ENCODE data around the gene ZBTB5. TPM values are rescaled to one million over a fixed set of nuclear protein-coding genes. Genes with fewer than 3 reads are reported as not detected.

The ZBTB5 gene
- total RNA-seq, 1 experiment from 2014 or later, result 5.8 TPM

GRCh38 chr9:37507566-37508134 lies 42.4 kb upstream of the ZBTB5 start:
- no peaks in the 10 kb centered on the region for H4K20me1 ChIP-seq (ENCODE audit: low read length)
- POLR2A ChIA-PET (ENCODE audit: unreplicated experiment), result no interaction called here
- H2AFZ ChIP-seq (ENCODE audit: low read length), result no peak overlapping the region
- no peaks in the 10 kb centered on the region for H3F3A ChIP-seq (ENCODE audit: low read length, unreplicated experiment)
- H3K79me2 ChIP-seq (ENCODE audit: low read length), result no peaks in the 10 kb centered on the region
- no peak overlapping the region for H3K4me3 ChIP-seq (ENCODE audit: low read length)
- no peak for TF ChIP-seq EZH2 (IDR thresholded peaks at IDR 0.05; ENCODE audit: low read length, unreplicated experiment)
- no peak for TF ChIP-seq EZH2phosphoT487 (IDR thresholded peaks at IDR 0.05; ENCODE audit: borderline replicate concordance, low read length)
- no peak for TF ChIP-seq CTCF (conservative IDR thresholded peaks at IDR 0.05; ENCODE audit: low read depth, low read length)
- intact Hi-C loops (cut with micrococcal nuclease), result no loop called here
- no peaks in the 10 kb centered on the region for H3K27me3 ChIP-seq (ENCODE audit: low read length)
- H3K36me3 ChIP-seq (ENCODE audit: low read depth, low read length), result peaks cover 10% of the 10 kb centered on the region; the same call in 1 of the 2 replicates
- H3K27ac ChIP-seq (ENCODE audit: low read length), result no peak overlapping the region
- H3K9ac ChIP-seq (ENCODE audit: low read length), result no peak overlapping the region
- no peaks in the 10 kb centered on the region for H3K9me2 ChIP-seq (replicated peaks; ENCODE audit: low read length)
- DNase-seq (no peak), ATAC-seq (no peak)
- BruUV-seq (replicated peaks), result no TSS peak
- H3K4me1 ChIP-seq (ENCODE audit: insufficient read depth, low read length), result no peaks in the 10 kb centered on the region
- CTCF ChIA-PET, result no interaction called here
- no peaks in the 10 kb centered on the region for H3K9me3 ChIP-seq (ENCODE audit: low read length)
- H3K4me2 ChIP-seq (ENCODE audit: low read length), result no peak overlapping the region

GRCh38 chr9:37504605-37505004 lies 39.4 kb upstream of the ZBTB5 start:
- ChIA-PET POLR2A (ENCODE audit: unreplicated experiment) (no interaction called here), CTCF (no interaction called here)
- TF ChIP-seq EZH2phosphoT487 (IDR thresholded peaks at IDR 0.05; ENCODE audit: borderline replicate concordance, low read length) (no peak), CTCF (conservative IDR thresholded peaks at IDR 0.05; ENCODE audit: low read depth, low read length) (no peak), EZH2 (IDR thresholded peaks at IDR 0.05; ENCODE audit: low read length, unreplicated experiment) (no peak)
- BruUV-seq (replicated peaks), result no TSS peak
- H3K4me1 ChIP-seq (ENCODE audit: insufficient read depth, low read length), result no peaks in the 10 kb centered on the region
- no peak overlapping the region for H3K27ac ChIP-seq (ENCODE audit: low read length)
- H2AFZ ChIP-seq (ENCODE audit: low read length), result no peak overlapping the region
- H3K27me3 ChIP-seq (ENCODE audit: low read length), result no peaks in the 10 kb centered on the region
- no peaks in the 10 kb centered on the region for H3K9me3 ChIP-seq (ENCODE audit: low read length)
- no peak overlapping the region for H3K4me3 ChIP-seq (ENCODE audit: low read length)
- H3K79me2 ChIP-seq (ENCODE audit: low read length), result no peaks in the 10 kb centered on the region
- no peaks in the 10 kb centered on the region for H4K20me1 ChIP-seq (ENCODE audit: low read length)
- H3K9me2 ChIP-seq (replicated peaks; ENCODE audit: low read length), result no peaks in the 10 kb centered on the region
- no peak overlapping the region for H3K4me2 ChIP-seq (ENCODE audit: low read length)
- intact Hi-C loops (cut with micrococcal nuclease), result no loop called here
- DNase-seq (no peak), ATAC-seq (no peak)
- peaks cover 33% of the 10 kb centered on the region; the same call in 1 of the 2 replicates for H3K36me3 ChIP-seq (ENCODE audit: low read depth, low read length)
- H3F3A ChIP-seq (ENCODE audit: low read length, unreplicated experiment), result no peaks in the 10 kb centered on the region
- no peak overlapping the region for H3K9ac ChIP-seq (ENCODE audit: low read length)

GRCh38 chr9:37503736-37504135 lies 38.5 kb upstream of the ZBTB5 start:
- no peaks in the 10 kb centered on the region for H3K79me2 ChIP-seq (ENCODE audit: low read length)
- peak; percentile 18 for DNase-seq
- no peaks in the 10 kb centered on the region for H3K27me3 ChIP-seq (ENCODE audit: low read length)
- ATAC-seq, result no peak
- H3K27ac ChIP-seq (ENCODE audit: low read length), result no peak overlapping the region
- ChIA-PET POLR2A (ENCODE audit: unreplicated experiment) (no interaction called here), CTCF (no interaction called here)
- H3K36me3 ChIP-seq (ENCODE audit: low read depth, low read length), result peaks cover 38% of the 10 kb centered on the region
- no peaks in the 10 kb centered on the region for H3K9me2 ChIP-seq (replicated peaks; ENCODE audit: low read length)
- H4K20me1 ChIP-seq (ENCODE audit: low read length), result no peaks in the 10 kb centered on the region
- no peak overlapping the region for H3K4me2 ChIP-seq (ENCODE audit: low read length)
- intact Hi-C loops (cut with micrococcal nuclease), result no loop called here
- no peak overlapping the region for H3K4me3 ChIP-seq (ENCODE audit: low read length)
- H3K4me1 ChIP-seq (ENCODE audit: insufficient read depth, low read length), result 0 out of 2 replicates have a peak, but pooled peaks cover under 1% of the 10 kb centered on the region
- H2AFZ ChIP-seq (ENCODE audit: low read length), result no peak overlapping the region
- no peak for TF ChIP-seq CTCF (conservative IDR thresholded peaks at IDR 0.05; ENCODE audit: low read depth, low read length)
- TF ChIP-seq EZH2phosphoT487 (IDR thresholded peaks at IDR 0.05; ENCODE audit: borderline replicate concordance, low read length), result no peak
- no peak for TF ChIP-seq EZH2 (IDR thresholded peaks at IDR 0.05; ENCODE audit: low read length, unreplicated experiment)
- H3F3A ChIP-seq (ENCODE audit: low read length, unreplicated experiment), result no peaks in the 10 kb centered on the region
- no peak overlapping the region for H3K9ac ChIP-seq (ENCODE audit: low read length)
- BruUV-seq (replicated peaks), result no TSS peak
- no peaks in the 10 kb centered on the region for H3K9me3 ChIP-seq (ENCODE audit: low read length)

Measured in PC-3 (cell line).